Eye (tissue), 1 donor: ENCODE measurements around the gene POLK.
A peak's percentile ranks its signal among the peaks of the same experiment; 100 is the strongest.
"Not testable (repeated sequence)": the region's sequence is repeated elsewhere in the genome, so short reads cannot be mapped to it uniquely, and the experiment has no call there.

Source experiments
- DNase-seq: peaks from one replicate; pipeline ENCODE4 v3.0.0-alpha.2; 2015

POLK gene

GRCh38 chr5:75552764-75553163 lies 41.1 kb downstream of the POLK start:
- DNase-seq: no peak

- no peak for DNase-seq
Observed at GRCh38 chr5:75553358-75553757, 41.7 kb downstream of the POLK start.

GRCh38 chr5:75558221-75558620 lies 46.5 kb downstream of the POLK start:
- DNase-seq: no peak

GRCh38 chr5:75558981-75559632 lies 47.4 kb downstream of the POLK start:
- no peak for DNase-seq

GRCh38 chr5:75560655-75561054 lies 49.0 kb downstream of the POLK start:
- DNase-seq: not testable (repeated sequence)

- DNase-seq: not testable (repeated sequence)
Observed at GRCh38 chr5:75565991-75566709, 54.5 kb downstream of the POLK start.

GRCh38 chr5:75566710-75567309 lies 55.1 kb downstream of the POLK start:
- peak; percentile 51 for DNase-seq

- no peak for DNase-seq
Observed at GRCh38 chr5:75567710-75568109, 56.0 kb downstream of the POLK start.

GRCh38 chr5:75568202-75568601 lies 56.5 kb downstream of the POLK start:
- DNase-seq: no peak

- no peak for DNase-seq
Observed at GRCh38 chr5:75571547-75571946, 59.9 kb downstream of the POLK start.

GRCh38 chr5:75574791-75575190 lies 63.1 kb downstream of the POLK start:
- DNase-seq: peak; percentile 13

- not testable (repeated sequence) for DNase-seq
Observed at GRCh38 chr5:75578280-75578679, 66.6 kb downstream of the POLK start.

- DNase-seq: no peak
Observed at GRCh38 chr5:75584641-75585040, 73.0 kb downstream of the POLK start.

GRCh38 chr5:75588666-75589065 lies 77.0 kb downstream of the POLK start:
- no peak for DNase-seq

GRCh38 chr5:75600535-75600934 lies 88.8 kb downstream of the POLK start:
- DNase-seq: no peak

- no peak for DNase-seq
Observed at GRCh38 chr5:75601567-75601966, 89.9 kb downstream of the POLK start.

- no peak for DNase-seq
Observed at GRCh38 chr5:75601996-75602395, 90.3 kb downstream of the POLK start.

- no peak for DNase-seq
Observed at GRCh38 chr5:75603371-75603770, 91.7 kb downstream of the POLK start.

- DNase-seq: no peak
Observed at GRCh38 chr5:75603821-75604220, 92.1 kb downstream of the POLK start.

- DNase-seq: not testable (repeated sequence)
Observed at GRCh38 chr5:75607341-75607740, 95.7 kb downstream of the POLK start.

GRCh38 chr5:75608870-75609269 lies 97.2 kb downstream of the POLK start:
- no peak for DNase-seq

GRCh38 chr5:75610201-75610600 lies 98.5 kb downstream of the POLK start:
- DNase-seq: no peak

GRCh38 chr5:75610859-75611310 lies 99.2 kb downstream of the POLK start:
- DNase-seq: peak; percentile 49
